ENCODE data around the gene NUP205.

NUP205 gene

DNA sequence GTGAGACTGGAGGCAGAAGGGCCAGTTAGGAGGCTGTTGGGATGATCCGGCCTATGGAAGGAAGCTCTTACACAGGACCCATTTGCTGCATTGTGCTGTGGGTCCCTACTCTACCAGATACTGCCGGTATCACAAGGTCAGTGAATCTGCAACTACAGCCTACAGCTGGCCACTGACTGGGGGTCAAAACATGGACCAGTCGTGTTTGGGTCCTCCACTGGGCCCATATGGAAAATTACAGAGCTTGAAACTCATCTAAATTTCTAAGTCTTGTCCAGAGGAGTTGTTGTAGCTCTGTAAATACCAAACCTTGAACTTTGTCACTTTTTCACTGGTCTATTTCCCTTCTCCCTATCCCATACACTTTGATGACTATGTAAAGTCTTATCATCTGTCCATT is 5.6 kb upstream of the NUP205 start:
- no peak for DNase-seq

DNA sequence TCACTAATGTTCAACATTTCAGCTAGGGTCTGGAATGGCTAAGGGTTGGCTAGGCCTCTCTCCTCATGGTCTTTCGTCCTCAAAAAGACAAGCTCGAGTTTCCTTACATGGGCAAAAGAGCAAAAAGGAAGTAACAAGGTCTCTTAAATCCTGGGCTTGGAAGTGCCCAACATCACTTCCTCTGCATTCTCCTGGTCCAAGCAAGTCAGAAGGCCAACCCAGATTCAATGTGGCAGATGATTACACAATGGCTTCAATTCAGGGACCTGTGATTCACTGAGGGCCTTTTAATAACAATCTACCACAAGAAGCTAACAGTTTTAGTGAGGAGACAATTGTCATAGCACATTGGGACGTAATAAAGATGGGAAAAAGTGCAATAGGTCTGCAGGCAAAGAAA is 4.4 kb upstream of the NUP205 start:
- no peak for DNase-seq

GRCh38 chr7:135558337-135558767 is 635 bp downstream of the NUP205 start:
- DNase-seq: peak in 1 of 2 experiments; percentile 34

- DNase-seq: no peak
Measured at GRCh38 chr7:135558881-135559280, 1.2 kb downstream of the NUP205 start.

- DNase-seq: no peak
Measured at GRCh38 chr7:135560631-135561030, 2.9 kb downstream of the NUP205 start.

GRCh38 chr7:135562720-135563119 is 5.0 kb downstream of the NUP205 start:
- no peak for DNase-seq

GRCh38 chr7:135571834-135572233 is 14.1 kb downstream of the NUP205 start:
- no peak for DNase-seq

DNA sequence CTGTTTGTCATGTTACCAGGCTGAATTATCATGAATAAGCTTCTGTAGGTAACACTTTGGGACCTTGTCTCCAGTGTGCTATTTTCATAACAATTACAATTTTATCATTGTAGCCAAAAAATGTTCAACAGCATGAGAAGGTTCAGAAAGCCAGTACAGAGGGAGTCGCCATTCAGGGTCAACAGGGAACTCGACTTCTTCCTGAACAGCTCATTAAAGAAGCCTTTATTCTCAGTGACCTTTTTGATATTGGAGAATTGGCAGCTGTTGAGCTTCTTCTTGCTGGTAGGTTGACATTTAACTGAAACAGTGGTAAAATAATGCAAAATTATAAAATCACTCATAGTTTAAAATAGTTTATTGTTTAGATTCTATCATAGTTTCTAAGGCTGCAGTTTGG is 15.8 kb downstream of the NUP205 start:
- no peak for DNase-seq

- DNase-seq: no peak
Measured at GRCh38 chr7:135575296-135575695, 17.6 kb downstream of the NUP205 start.

DNA sequence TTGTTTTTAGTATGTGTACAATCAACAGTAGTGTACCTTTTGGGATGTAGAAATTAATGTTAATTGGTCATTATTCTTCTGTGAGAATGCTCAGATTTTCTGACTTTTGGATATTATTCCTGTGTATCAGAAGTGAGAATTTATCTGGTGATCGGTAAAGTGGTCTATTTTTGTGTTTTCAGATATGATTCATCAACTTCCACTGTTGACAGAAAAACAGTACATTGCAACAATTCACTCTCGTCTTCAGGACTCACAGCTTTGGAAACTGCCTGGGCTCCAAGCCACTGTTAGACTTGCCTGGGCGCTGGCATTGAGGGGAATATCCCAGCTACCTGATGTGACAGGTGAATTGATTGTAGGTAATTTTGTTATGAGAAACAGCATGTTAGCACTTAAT is 20.9 kb downstream of the NUP205 start:
- no peak for DNase-seq

DNA sequence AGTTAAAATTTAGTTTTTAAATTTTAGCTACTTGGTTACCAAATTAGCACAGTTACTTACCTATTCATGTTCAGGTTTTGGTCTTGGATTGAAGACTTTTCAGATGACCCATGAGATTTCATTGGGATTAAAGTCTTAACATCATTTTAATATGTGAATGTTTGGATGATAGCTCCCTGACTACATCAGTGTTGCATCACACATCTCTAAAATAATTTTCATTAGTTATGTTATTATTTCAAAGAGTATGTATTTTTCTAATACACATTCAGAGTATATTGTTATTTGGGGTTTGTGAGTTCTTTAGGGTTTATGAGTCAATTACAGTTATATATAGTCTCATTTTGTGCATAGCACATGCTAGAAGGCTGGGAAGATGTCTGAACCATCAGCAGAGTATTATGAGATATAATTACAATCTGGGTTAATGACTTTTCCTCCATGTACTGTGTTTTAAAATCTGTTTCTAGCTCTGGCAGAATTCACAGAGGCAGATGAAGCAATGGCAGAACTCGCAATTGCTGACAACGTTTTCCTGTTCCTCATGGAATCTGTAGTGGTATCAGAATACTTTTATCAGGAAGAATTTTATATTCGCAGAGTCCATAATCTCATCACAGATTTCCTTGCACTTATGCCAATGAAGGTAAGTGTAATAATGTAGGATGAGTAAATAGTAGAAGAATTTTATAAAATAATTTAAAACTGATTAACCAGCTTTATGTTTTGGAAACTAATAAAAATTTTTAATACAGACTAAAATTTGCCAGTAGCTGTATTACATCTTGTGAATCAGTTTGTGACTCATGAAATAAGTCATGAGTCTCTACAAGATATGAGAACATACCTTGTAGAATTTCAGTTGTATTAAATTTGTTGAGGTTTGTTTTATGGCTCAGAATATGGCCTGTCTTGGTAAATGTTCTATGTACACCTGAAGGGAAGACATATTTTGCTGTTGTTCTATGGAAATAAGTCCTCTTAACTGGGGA is 26.9 kb downstream of the NUP205 start:
- no peak for DNase-seq

GRCh38 chr7:135597181-135597925 is 39.6 kb downstream of the NUP205 start:
- DNase-seq: no peak

- no peak for DNase-seq
Measured at GRCh38 chr7:135597926-135598305, 40.2 kb downstream of the NUP205 start.

GRCh38 chr7:135599471-135599870 is 41.8 kb downstream of the NUP205 start:
- no peak for DNase-seq

GRCh38 chr7:135600226-135600625 is 42.5 kb downstream of the NUP205 start:
- no peak for DNase-seq

DNA sequence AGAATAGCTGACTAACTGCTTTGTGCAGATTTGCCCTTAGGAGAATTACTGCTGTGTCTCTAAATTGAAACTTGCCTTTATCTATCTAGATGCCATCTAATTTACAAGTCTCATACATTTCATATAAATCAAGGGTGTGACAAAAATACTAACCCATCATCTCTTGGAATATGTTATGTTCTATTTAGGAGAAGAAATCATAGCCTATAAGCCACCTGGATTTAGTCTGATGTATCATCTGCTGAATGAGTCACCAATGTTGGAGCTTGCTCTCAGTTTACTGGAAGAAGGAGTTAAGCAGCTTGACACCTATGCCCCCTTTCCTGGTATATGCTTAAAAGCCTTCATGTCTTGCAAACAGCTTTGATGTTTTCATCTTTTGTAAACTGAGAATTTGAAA is 43.5 kb downstream of the NUP205 start:
- DNase-seq: no peak

- DNase-seq: no peak
Measured at GRCh38 chr7:135602304-135602703, 44.6 kb downstream of the NUP205 start.

DNA sequence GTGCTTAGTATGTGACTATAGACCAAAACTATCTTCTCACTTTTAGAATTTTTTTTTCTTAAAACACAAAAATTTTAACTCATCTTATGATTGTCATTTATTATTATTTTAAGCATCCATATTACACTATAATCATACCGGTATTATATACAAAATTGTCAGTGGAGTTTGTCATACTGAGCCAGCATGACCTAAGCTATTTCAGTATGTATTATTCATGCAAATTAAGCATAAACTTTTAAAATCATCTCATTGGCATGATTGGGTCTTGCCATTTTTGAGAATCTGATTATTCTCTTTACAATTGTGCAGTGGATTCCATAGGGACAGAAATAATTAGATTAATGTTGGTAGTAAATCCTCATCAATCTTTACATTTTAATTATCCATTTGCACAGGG is 58.4 kb downstream of the NUP205 start:
- no peak for DNase-seq

DNA sequence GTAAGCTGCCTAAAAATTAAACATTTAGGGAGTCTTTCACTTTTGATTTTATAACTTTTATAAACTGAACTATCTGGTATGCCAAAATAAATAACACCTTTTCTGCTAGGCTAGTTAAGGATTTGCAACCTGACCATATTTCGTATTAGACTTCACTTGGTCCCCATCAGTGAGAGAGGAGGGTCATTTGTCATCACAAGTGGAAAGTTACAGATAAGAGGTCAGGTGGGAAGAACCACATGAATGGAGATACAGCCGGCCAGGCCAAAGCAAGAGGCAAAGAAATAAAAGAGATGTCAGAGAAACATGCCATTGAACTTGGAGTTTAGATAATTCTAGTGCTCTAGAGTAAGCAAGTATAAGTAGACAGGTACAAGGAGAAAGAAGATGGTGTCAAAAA is 60.1 kb downstream of the NUP205 start:
- DNase-seq: no peak

DNA sequence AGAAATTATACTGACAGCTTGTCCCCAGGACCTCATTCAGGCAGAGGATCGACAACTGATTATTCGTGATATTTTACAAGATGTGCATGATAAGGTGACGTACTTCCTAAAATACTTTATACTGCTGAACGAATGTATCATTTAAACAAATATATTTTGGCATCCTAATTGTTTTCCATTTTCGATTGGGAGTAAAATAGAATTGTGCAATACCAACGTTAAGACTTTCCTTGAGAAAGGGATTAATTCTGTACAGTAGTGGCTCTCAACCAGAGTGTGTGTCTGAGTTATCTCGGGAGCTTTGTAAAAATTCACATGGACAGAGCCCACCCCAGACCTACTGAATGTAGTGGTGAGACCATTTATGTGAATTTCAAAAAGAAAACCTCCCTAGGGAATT is 60.8 kb downstream of the NUP205 start:
- DNase-seq: no peak

DNA sequence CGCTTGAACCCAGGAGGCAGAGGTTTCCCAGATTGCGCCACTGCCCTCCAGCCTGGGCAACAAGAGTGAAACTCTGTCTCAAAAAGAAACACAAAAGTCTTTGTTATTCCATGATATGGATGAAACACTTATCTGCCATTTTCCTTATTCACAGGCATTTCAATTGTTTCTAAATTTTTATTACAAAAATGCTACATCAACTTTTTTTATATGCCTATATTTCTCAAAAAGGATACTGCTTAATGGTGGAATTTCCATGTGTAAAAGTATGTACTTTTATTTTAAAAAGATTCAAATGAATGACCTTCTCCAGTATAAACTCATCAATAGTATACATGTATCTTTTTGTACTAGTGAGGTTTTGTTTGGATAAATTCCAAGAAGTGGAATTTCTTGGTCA is 62.7 kb downstream of the NUP205 start:
- no peak for DNase-seq

DNA sequence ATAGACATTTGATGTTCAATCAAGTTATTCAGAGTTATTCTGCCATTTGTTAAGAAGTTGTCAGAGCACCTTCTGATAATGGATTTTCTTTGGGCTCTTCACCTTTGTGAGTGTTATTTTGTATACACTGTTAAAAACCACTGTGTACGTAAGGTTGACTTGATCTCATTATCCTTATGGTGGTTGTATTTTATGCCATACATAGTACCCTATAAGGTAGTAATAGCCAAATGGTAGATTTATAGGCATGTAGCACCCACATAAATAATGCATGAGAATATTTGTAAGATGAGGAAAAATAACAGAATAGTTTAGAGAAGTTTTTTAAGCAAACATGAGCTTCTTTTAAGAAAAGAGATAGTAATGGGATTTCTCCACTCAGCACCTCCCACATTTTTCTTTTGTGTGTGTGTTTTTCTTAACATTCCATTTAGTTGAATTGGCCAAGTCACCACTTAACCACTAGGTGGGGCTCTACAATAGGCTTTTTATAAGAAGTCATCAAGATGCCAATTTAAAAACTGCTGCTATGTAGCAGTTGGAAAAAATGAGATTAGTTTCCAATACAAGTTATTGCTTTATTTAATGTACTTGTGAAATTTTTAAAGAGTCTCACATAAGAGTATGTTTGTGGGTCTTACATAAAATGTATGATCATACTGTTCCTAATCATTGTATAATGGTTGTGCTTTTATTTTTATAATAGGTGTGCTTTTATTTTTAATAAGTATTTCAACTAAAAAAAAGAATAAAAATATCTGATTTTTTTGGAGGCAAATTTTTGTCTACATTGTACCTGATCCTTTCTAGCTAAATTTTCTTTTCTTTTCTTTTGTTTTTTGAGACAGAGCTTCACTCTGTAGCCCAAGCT is 63.5 kb downstream of the NUP205 start:
- peak in 1 of 2 experiments; percentile 12 for DNase-seq

All from cerebellar nuclear complex (tissue), 1 donor.